Kasumi-1 (cell line): ENCODE results near the gene CDH4.
"Not testable (repeated sequence)": the region's sequence is repeated elsewhere in the genome, so short reads cannot be mapped to it uniquely, and the experiment has no call there.

Experiments used
- DNase-seq, 2 experiments: peaks; one replicate each; lab custom pipeline; 2025; lab: John Stamatoyannopoulos, UW

CDH4 gene

DNA sequence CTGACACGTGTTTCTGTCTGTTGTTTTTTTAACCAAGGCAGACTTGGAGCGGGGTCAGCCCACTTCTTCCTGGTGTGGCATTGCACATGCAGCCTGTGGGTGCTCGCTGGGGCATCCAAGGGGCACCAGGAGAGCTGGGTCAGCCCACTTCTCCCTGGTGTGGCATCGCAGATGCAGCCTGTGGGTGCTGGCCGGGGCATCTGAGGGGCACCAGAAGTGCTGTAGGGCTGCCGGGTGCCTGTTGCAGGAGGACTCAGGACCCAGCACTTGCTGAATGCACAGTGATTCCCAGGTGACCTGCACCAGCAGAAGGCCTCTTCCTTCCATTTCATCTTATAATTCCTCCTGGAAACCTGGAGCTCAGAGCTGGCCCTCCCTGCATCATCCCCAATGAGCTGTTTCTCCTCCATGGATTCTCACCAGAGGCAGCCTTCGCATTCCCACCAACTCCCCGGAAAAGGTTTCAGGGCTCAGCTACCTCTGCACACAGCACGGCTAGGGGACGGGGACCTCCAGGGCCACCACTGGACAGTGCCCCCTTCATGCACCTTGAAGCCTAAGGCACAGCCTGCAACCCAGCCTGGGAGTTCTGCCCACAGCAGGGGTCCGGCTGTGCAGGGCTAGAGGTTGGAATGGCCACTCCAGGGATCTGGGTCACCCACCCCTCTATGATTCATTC lies 594.8 kb downstream of the CDH4 start:
- no peak for DNase-seq

GRCh38 chr20:61847420-61847748 lies 595.3 kb downstream of the CDH4 start:
- DNase-seq, result no peak

DNA sequence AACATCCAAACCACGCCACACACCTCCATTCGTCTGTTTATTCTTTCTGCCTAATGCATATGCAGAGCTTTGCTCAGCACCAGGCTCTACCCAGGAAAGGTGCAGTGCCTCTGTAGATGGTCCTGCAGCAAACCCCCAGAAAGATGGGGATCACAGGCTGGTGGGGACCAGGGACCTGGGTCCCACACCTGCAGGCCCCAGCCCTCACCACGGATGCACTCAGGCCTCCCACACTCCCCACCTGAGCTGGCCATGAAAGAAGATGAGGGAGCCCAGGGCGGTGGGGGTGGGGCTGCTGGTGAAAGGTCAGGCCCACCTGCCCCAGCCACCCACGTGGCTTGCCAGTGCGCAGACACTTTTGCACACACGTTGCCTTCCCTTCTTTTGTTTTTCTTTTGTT lies 595.9 kb downstream of the CDH4 start:
- DNase-seq, result no peak

DNA sequence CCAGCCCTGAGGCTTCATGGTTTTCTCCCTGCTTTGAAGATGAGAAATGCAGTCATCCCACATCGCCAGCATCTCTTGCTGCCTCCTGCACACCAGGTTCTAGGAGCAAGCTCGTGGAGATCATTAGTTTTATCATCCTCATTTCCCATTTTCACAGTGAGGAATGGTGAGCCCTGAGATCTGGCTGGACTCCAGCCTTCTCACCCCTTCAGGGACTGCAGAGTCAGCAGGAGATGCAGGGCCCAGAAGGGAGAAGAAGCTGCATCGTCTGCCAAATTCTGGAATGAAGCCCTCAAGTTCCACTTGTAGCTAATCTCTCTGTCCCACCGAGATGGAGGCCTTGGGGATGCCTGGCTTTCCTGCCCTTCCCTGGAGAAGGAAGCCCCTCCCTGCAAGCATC lies 596.8 kb downstream of the CDH4 start:
- DNase-seq, result no peak

DNA sequence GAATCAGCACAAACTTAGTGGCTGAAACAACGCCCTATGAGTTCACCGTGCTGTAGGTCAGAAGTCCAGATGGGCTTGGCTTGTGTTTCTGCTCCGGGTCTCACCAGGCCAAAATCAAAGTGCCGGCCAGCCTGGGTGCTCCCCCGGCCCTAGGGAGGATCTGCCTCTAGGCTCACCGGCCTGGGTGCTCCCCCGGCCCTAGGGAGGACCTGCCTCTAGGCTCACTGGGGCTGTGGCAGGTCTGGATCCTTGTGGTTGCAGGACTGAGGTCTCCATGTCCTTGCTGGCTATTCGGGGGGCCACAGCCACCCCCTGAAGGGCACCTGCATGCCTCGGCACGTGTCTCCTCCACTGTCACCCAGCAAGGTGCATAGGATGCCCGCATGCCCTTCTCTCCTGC lies 597.3 kb downstream of the CDH4 start:
- no peak for DNase-seq

GRCh38 chr20:61849822-61850221 lies 597.8 kb downstream of the CDH4 start:
- DNase-seq, result no peak

DNA sequence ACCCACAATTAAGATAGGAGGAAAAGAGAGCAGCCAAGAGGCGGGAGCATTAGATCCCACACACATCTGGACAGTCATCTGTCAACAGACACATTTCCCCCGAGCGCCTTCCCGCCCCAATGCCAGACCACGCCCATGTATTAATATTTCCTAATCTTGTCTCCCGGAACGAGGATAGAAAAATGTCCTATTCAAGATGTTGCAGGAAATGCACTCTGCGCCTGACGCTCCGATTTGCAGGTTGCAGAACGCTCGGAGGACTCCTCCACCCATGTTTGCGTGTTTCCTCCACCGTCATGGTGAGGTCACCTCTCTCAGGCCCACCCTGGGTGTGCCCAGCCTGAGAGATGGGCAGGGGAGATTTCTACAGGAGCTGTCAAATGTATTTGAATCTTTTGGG lies 598.4 kb downstream of the CDH4 start:
- DNase-seq, result no peak

- no peak for DNase-seq
Observed at GRCh38 chr20:61850926-61851900, 599.2 kb downstream of the CDH4 start.

DNA sequence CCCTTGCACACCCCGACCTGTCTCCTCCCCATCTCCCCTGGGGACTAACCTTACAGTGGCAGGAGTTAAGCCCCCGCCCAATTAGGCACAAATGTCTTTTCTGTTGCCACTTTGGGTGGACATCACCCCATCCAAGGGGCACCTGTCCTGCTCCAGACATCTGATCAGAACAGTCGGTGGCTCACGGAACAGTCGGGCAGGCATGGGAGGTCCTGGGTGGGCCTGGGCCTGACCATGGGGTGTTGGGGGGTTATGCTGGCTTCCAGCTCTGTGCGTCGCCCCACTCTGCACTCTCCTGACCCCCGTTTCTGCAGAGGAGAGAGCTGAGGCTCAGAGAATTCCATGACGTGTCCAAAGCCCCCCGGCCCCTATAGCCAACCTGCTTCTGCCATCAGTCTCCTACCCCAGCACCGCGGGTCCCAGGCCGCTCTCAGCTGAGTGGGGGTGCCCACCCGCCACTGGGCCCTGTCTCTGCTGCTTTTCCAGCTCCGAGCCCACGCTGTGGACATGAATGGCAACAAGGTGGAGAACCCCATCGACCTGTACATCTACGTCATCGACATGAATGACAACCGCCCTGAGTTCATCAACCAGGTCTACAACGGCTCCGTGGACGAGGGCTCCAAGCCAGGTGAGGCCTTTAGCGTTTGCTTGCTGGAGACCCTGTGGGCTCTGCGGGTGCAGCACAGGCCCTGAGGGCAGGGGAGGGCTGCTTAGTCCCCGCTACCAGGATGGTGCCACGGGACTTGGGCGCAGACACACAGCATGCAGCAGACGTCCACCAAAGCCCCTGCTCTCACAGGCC lies 600.4 kb downstream of the CDH4 start:
- no peak for DNase-seq

DNA sequence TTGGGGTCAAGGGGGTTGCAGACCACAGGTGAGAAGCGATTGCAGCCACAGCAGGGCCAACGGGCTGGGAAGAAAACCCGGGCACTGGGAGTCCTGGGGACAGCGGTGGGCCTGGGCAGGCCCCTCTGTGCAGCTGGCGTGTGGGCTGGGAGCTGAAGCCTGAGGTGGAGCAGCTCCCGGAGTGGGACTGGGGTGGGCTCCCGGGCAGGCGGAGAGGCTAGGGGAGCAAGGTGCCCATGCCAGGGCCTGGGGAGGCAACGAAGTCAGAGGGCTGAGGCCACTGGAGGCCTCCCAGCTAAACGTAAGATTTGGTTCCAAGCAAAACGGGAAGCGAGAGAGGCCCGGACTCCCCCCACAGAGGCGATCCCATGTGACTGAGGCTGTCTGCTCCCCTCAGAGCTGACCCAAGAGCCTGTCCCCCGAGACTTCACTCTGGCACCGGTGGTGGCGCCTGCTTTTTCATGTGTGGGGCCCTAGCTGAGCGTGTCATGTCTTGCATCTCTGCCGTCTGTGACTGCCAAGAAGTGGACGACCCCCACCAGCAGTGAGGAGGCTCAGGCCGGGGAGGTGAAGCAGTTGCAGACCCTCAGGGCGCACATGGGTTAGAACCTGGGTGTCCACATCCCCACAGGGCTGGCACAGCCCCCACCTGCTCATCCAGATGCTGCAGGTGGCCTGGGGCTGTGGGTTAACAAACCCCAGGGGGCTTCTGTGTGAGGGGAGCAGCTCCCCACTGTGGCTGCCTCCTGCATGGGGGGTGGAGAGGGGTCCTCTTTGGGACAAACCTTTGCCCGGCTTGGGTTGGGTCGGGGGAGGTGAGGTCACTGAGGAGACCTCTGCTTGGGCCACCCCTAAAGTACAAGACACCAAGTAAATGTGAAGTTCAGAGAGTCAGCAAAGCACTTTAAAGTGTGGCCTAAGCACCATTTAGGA lies 601.3 kb downstream of the CDH4 start:
- no peak for DNase-seq

GRCh38 chr20:61854538-61854937 lies 602.5 kb downstream of the CDH4 start:
- not testable (repeated sequence) for DNase-seq

GRCh38 chr20:61855286-61855685 lies 603.2 kb downstream of the CDH4 start:
- no peak for DNase-seq

GRCh38 chr20:61856626-61857413 lies 604.8 kb downstream of the CDH4 start:
- no peak for DNase-seq

GRCh38 chr20:61857414-61857775 lies 605.3 kb downstream of the CDH4 start:
- DNase-seq, result no peak

DNA sequence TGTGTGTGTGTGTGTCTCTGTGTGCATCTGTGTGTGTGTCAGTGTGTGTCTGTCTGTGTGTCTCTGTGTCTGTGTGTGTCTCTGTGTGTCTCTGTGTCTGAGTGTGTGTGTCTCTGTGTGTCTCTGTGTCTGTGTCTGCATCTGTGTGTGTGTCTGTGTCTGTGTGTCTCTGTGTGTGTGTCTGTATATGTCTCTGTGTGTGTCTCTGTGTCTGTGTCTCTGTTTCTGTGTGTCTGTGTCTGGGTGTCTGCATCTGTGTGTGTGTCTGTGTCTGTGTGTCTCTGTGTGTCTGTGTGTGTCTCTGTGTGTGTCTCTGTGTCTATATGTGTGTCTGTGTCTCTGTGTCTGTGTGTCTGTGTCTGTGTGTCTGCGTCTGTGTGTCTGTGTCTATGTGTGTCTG lies 605.8 kb downstream of the CDH4 start:
- no peak for DNase-seq

GRCh38 chr20:61859767-61860166 lies 607.7 kb downstream of the CDH4 start:
- DNase-seq, result no peak

GRCh38 chr20:61860260-61860987 lies 608.4 kb downstream of the CDH4 start:
- no peak for DNase-seq

GRCh38 chr20:61861054-61861841 lies 609.2 kb downstream of the CDH4 start:
- no peak for DNase-seq

GRCh38 chr20:61861858-61862257 lies 609.8 kb downstream of the CDH4 start:
- no peak for DNase-seq
